ENCODE data around the gene CBX3.
"Not testable (repeated sequence)": the region's sequence is repeated elsewhere in the genome, so short reads cannot be mapped to it uniquely, and the experiment has no call there.

Gene CBX3

DNA sequence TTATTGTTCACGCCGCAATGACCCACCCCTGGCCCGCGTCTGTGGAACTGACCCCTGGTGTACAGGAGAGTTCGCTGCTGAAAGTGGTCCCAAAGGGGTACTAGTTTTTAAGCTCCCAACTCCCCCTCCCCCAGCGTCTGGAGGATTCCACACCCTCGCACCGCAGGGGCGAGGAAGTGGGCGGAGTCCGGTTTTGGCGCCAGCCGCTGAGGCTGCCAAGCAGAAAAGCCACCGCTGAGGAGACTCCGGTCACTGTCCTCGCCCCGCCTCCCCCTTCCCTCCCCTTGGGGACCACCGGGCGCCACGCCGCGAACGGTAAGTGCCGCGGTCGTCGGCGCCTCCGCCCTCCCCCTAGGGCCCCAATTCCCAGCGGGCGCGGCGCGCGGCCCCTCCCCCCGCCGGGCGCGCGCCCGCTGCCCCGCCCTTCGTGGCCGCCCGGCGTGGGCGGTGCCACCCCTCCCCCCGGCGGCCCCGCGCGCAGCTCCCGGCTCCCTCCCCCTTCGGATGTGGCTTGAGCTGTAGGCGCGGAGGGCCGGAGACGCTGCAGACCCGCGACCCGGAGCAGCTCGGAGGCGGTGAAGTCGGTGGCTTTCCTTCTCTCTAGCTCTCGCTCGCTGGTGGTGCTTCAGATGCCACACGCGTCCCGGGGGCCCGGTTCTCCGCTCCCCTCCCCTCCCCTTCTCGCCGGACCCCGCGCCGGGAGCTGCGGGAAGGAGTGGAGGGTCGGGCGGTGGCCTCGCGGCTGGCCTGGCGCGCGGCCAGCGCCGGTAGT lies at the start of gene CBX3:
Gene CBX3, plus strand, starts transcription at position 499 of the 772 bp plus-strand sequence. CDS start 1,254 bp downstream, outside the sequence.
- peak; percentile 94 for DNase-seq

DNA sequence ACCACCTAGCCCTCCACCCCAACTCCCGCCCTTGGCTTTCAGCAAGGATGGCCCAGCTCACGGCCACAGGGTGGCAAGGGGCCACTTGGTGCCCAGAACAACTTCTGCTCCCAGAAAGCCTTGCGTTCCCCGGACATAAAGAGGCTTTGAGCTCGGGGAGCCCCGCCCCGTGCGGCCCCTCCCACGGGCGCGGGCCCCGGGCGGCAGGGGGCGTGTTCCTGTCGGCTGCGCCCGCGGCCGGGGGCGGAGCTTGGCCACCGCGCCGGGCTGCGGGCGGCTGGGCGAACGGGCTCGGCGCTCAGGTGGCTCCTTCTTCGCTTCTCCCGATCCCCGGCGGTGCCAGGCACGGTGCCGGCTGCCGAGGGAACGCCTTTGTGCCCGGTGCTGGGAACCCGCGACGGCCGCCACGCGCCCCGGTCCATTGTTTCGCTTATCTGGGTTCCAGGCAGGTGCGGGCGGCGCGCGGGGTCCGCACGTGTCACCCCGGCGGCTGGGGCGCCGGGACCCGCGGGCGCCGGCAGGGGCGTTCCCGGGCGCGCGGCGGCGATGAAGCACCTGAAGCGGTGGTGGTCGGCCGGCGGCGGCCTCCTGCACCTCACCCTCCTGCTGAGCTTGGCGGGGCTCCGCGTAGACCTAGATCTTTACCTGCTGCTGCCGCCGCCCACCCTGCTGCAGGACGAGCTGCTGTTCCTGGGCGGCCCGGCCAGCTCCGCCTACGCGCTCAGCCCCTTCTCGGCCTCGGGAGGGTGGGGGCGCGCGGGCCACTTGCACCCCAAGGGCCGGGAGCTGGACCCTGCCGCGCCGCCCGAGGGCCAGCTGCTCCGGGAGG lies 49.4 kb upstream of the CBX3 start, which contains the start of gene NFE2L3:
Gene NFE2L3, plus strand, starts transcription at position 246 of the 829 bp plus-strand sequence. Its CDS starts 301 bp downstream, at position 547.
- DNase-seq, result peak; percentile 88

GRCh38 chr7:26152782-26153240 lies 48.7 kb upstream of the CBX3 start:
- not testable (repeated sequence) for DNase-seq

GRCh38 chr7:26153241-26153822 lies 48.2 kb upstream of the CBX3 start:
- DNase-seq, result no peak

- DNase-seq, result peak; percentile 51
These were observed 47.4 kb upstream of the CBX3 start for GRCh38 chr7:26153823-26154783.

DNA sequence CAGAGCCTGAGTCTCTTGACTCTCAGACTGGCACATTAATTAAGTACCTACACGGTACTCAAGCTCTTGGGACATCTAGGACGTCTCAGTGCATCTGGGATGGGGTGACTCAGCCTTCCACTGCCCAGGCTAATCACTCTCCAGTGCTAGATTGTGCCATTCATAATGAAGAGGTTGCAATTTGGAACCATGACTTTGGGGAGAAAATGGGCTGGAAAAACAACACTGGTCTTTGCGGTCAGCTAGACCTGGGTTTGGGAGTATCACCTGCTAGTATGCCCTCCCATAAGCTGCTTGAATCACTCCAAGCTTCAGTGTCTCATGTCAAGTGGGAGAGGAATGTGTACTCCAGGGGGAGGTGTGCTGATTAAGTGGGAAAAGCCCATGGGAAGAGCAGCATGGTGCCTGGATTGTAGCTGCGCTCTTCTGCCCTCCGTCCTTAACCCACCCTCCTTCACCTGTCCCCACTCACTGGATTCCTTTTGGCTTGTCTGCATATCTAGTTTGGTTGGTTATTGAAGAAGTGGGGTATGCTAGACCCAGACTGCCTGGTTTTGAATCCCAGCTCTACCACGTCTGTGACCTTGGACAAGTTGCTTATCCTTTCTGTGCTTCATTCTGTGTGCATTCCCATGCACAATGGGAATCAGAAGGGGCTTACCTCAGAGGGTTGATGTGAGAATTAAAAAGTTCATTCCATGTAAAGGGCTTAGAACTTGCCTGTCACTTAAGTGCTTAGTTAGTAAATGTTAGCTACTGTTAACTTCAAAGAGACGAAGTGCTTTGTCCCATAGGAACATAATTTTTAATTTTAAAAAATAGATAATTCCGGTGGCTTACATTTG lies 45.8 kb upstream of the CBX3 start:
- DNase-seq, result no peak

- peak; percentile 70 for DNase-seq
These were observed 44.8 kb upstream of the CBX3 start for GRCh38 chr7:26156451-26157420.

DNA sequence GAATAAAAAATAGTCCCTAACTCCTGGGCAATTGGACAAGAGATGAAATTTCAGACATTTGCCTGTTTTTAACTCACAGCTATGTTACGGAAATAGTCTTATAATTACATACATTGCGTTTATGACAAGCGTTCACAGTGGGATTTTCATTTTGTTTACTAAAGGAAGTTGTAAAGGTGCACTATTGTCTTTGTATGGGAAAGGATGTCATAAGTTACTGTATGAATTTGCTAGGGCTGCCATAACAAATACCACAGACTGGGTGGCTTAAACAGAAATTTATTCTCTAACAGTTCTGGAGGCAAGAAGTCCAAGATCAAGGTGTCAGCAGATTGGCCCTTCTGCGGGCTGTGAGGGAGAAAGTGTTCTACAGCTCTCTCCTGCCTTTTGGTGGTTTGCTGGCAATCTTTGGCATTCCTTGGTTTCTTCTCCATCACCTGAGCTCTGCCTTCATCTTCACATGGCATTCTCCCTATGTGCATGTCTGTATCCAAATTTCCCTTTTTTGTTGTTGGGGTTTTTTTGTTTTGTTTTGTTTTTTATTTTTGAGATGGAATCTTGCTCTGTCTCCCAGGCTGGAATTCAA lies 43.9 kb upstream of the CBX3 start:
- DNase-seq, result no peak

GRCh38 chr7:26159243-26159642 lies 42.3 kb upstream of the CBX3 start:
- DNase-seq, result no peak

GRCh38 chr7:26160896-26161295 lies 40.6 kb upstream of the CBX3 start:
- no peak for DNase-seq

DNA sequence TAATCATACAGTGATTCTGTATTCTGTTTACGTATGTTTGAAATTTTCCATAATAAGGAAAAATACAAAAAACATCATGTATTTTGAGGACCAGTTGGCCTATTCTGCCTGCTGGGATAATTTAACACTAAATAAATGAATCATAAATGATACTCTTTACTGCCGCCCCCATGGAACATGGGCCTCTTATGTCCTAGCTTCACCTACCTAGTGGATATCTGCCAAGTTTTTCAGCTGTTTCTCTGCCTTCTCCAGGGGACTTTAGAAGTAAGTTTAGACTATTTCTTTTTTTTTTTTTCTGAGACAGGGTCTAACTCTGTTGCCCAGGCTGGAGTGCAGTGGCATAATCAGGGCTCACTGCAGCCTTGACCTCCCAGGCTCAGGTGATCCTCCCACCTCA lies 39.1 kb upstream of the CBX3 start:
- DNase-seq, result no peak

GRCh38 chr7:26163804-26164203 lies 37.7 kb upstream of the CBX3 start:
- not testable (repeated sequence) for DNase-seq

DNA sequence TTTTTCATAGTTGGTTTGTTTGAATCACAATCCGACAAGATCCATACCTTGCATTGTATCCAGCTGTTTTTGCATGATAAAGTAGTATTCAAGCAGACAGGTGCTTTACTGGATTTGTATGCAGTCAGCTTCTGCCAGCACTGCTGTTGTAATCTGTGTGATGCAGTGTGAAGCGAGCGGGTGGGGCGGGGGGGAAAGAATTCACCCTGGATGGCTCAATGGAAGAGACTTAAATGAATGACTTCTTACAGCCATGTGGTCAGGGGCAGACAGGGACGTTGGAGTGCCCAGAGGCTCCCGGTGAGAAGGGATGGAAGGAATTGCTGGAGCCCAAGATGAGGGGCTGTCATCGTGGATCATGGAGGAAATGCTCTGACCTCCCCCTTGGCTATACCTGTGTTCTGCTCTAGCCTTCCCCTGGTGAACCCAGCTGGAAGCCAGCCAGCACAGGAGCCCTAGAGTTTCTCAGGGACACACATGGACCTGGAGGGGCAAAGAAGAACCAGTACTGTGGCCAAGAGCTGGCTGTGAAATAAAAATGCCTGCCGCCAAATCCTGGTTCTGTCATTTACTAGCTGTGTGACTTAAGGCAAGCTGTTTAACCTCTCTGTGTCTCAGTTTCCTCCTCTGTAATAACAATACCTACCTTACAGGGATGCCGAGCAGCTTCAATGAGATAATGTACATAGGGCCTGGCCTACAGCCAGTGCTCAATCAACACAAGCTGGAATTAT lies 35.4 kb upstream of the CBX3 start:
- no peak for DNase-seq

GRCh38 chr7:26166684-26167266 lies 34.8 kb upstream of the CBX3 start:
- no peak for DNase-seq

- peak; percentile 45 for DNase-seq
These were observed 34.1 kb upstream of the CBX3 start for GRCh38 chr7:26167303-26167934.

GRCh38 chr7:26168458-26169023 lies 33.0 kb upstream of the CBX3 start:
- DNase-seq, result no peak

DNA sequence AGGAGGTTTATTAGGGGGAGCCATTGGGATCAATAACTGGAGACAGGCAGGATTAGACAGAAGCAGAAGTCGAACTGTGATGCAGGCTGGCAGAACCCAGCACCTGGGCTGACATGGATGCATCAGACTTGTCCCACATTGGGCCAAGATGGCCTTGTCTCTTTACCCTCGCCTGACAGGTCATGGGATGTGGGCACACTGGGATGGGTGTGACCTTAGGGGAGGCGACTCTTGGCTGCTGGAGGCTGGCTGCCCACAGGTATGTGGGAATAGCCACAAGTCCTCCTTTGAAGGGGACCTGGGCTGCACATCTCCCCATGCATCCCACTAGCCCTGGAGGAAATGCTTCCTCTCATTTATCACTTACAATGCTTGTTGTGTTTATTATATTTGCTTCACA lies 32.3 kb upstream of the CBX3 start:
- no peak for DNase-seq

DNA sequence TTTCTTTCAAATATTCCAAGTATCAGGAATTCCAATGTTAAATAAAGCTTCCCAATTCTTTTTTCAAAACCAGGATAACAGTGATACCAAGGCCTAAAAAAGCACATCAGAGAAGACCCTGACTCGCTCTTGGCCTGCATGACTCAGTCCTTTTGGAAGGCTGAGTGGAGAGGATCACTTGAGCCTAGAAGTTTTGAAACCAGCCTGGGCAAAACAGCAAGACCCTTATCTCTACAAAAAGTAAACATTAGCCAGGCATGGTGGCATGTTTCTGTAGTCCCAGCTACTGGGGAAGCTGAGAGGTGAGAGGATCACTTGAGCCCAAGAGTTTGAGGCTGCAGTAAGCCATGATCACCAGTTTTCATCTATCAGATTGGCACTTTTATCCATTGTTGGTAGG lies 30.9 kb upstream of the CBX3 start:
- DNase-seq, result no peak
